Sigmoid colon (tissue), 7 donors: ENCODE data around the gene ABCA13. TPM values are rescaled to one million over a fixed set of nuclear protein-coding genes. Genes with fewer than 3 reads are reported as not detected.

ENCODE experiments used
- DNase-seq: peaks from one replicate; pipeline ENCODE4 v3.0.0-alpha.2; 2019
- H3K27ac ChIP-seq, 4 donors: fragments of 200-600 bp; sonication (generic); one replicate each; pipeline ENCODE4 v1.5.1; 2016 to 2019; ENCODE audit warnings: mild to moderate bottlenecking in 1 of 4
- H3K27me3 ChIP-seq, 3 donors: fragments of 200-600 bp; sonication (generic); one replicate each; pipeline ENCODE4 v1.5.1; 2019; ENCODE audit warnings: mild to moderate bottlenecking in 1 of 3
- H3K36me3 ChIP-seq, 4 donors: fragments of 200-600 bp; sonication (generic); one replicate each; pipeline ENCODE4 v1.5.1; 2016 to 2019
- H3K4me1 ChIP-seq, 4 donors: fragments of 200-600 bp; sonication (generic); one replicate each; pipeline ENCODE4 v1.5.1; 2017 to 2019
- H3K4me3 ChIP-seq, 4 donors: fragments of 200-600 bp; sonication (generic); one replicate each; pipeline ENCODE4 v1.5.1; 2017 to 2019; ENCODE audit warnings: mild to moderate bottlenecking in 2 of 4, moderate library complexity in 1 of 4
- H3K9me3 ChIP-seq, 4 donors: fragments of 200-600 bp in 3 of 4; sonication (generic) in 3 of 4; one replicate each; pipeline versions ENCODE4 v1.5.1 to v1.6.1; 2013 to 2019
- EP300 ChIP-seq, 4 donors: sonication (generic); formaldehyde crosslinking; IDR thresholded peaks; one replicate each; pipeline ENCODE4 v1.6.1; 2017; ENCODE audit warnings: antibody characterized with exemption in 4 of 4
- POLR2A ChIP-seq, 2 donors: fragments of 450-650 bp; IDR thresholded peaks; one replicate each; pipeline ENCODE4 v1.6.1; 2016; ENCODE audit warnings: antibody characterized with exemption in 2 of 2, mild to moderate bottlenecking in 2 of 2, moderate library complexity in 2 of 2
- POLR2AphosphoS5 ChIP-seq, 4 donors: sonication (generic); formaldehyde crosslinking; IDR thresholded peaks; one replicate each; pipeline ENCODE4 v1.6.1; 2017; ENCODE audit warnings: antibody characterized with exemption in 4 of 4
- whole genome bisulfite sequencing, 2 donors: extraction: QIAGEN DNeasy Blood & Tissue Kit; methylation state at CpG; one replicate each; pipeline ENCODE4 v1.1.7; 2013; 5-methylcytosine and 5-hydroxymethylcytosine counted together
- intact Hi-C: fragments of 100-400 bp; cut with DNase I; formaldehyde crosslinking; loops from one replicate; pipeline ENCODE4 v1.15.1; 2023
- polyA plus RNA-seq, 3 donors: library from polyadenylated mRNA; stranded (reverse); fragments of 200-250 nt; gene quantifications; one replicate each; pipeline ENCODE4 v1.2.3, GENCODE V29; 2013
- total RNA-seq, 4 donors: library from RNA; depleted of rRNA; stranded (reverse); fragments of >200 nt; gene quantifications; one replicate each; pipeline ENCODE4 v1.1.0, GENCODE V29; 2016
- TF ChIP-seq, protein P1 (sequence below), 4 experiments: fragments of 450-650 bp in 3 of 4; fragments of 200-600 bp in 1 of 4; IDR thresholded peaks; one replicate each; pipeline ENCODE4 v1.5.1; 2016 to 2019; ENCODE audit warnings: antibody characterized with exemption in 4 of 4, mild to moderate bottlenecking in 3 of 4, moderate library complexity in 2 of 4
- donor health status: healthy with polysubstance abuse.
- donor health status: Bipolar disorder and iron deficiency.
- donor health status: healthy.

ABCA13 gene
- total and polyA plus RNA-seq, 7 donors: under 0.01 to 0.71 (median 0.14) TPM; not detected in 2

GRCh38 chr7:48207155-48207675, 36.0 kb downstream of the ABCA13 start:
- 74 to 84% methylated on average over 1 of the region's 1 CpG for WGBS, 2 donors
- DNase-seq: no peak
- Histone ChIP-seq H3K9me3 (peaks cover 0 to 2% (median 0%) of the 10 kb centered on the region in 4 donors), H3K27me3 (no peaks in the 10 kb centered on the region), H3K4me1 (no peaks in the 10 kb centered on the region), H3K27ac (no peak overlapping the region), H3K4me3 (no peak overlapping the region), H3K36me3 (no peaks in the 10 kb centered on the region)
- TF ChIP-seq POLR2AphosphoS5 (IDR thresholded peaks at IDR 0.05) (no peak), POLR2A (IDR thresholded peaks at IDR 0.05) (no peak), EP300 (IDR thresholded peaks at IDR 0.05) (no peak)
- TF ChIP-seq, protein P1, sequence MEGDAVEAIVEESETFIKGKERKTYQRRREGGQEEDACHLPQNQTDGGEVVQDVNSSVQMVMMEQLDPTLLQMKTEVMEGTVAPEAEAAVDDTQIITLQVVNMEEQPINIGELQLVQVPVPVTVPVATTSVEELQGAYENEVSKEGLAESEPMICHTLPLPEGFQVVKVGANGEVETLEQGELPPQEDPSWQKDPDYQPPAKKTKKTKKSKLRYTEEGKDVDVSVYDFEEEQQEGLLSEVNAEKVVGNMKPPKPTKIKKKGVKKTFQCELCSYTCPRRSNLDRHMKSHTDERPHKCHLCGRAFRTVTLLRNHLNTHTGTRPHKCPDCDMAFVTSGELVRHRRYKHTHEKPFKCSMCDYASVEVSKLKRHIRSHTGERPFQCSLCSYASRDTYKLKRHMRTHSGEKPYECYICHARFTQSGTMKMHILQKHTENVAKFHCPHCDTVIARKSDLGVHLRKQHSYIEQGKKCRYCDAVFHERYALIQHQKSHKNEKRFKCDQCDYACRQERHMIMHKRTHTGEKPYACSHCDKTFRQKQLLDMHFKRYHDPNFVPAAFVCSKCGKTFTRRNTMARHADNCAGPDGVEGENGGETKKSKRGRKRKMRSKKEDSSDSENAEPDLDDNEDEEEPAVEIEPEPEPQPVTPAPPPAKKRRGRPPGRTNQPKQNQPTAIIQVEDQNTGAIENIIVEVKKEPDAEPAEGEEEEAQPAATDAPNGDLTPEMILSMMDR (IDR thresholded peaks at IDR 0.05): no peak
- intact Hi-C loops: no loop called here

GRCh38 chr7:48209004-48209600, 37.8 kb downstream of the ABCA13 start:
- H3K4me3 ChIP-seq: no peak overlapping the region
- intact Hi-C loops: no loop called here
- no peaks in the 10 kb centered on the region for H3K36me3 ChIP-seq
- TF ChIP-seq POLR2AphosphoS5 (IDR thresholded peaks at IDR 0.05) (no peak), EP300 (IDR thresholded peaks at IDR 0.05) (no peak), POLR2A (IDR thresholded peaks at IDR 0.05) (no peak)
- TF ChIP-seq, protein P1 (IDR thresholded peaks at IDR 0.05): no peak
- H3K4me1 ChIP-seq: no peaks in the 10 kb centered on the region
- 80 to 81% methylated on average over 1 of the region's 1 CpG for WGBS, 2 donors
- peaks cover 0 to 6% (median under 1%) of the 10 kb centered on the region in 4 donors for H3K9me3 ChIP-seq
- no peaks in the 10 kb centered on the region for H3K27me3 ChIP-seq
- no peak overlapping the region for H3K27ac ChIP-seq
- DNase-seq: no peak

DNA sequence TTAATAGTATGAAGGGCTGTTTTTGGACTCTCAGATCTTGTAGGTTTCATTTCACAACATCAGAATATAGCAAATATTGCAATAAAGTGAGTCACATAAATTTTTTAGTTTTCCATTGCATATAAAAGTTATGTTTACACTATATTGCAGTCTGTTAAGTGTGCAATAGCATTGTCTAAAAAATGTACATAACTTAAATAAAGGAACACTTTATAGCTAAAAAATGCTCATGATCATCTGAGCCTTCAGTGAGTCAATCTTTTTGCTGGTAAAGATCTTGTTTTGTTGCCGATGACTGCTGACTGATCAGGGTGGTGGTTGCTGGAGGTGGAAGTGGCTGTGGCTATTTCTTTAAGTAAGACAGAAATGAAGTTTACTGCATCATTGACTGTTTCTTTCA, 42.0 kb downstream of the ABCA13 start:
- TF ChIP-seq EP300 (IDR thresholded peaks at IDR 0.05) (no peak), POLR2AphosphoS5 (IDR thresholded peaks at IDR 0.05) (no peak), POLR2A (IDR thresholded peaks at IDR 0.05) (no peak)
- TF ChIP-seq, protein P1 (IDR thresholded peaks at IDR 0.05): no peak

GRCh38 chr7:48217266-48217665, 46.0 kb downstream of the ABCA13 start:
- H3K9me3 ChIP-seq: peaks cover 0 to 3% (median under 1%) of the 10 kb centered on the region in 4 donors
- H3K36me3 ChIP-seq: no peaks in the 10 kb centered on the region
- no peaks in the 10 kb centered on the region for H3K4me1 ChIP-seq
- WGBS, 2 donors: 95 to 97% methylated on average over 1 of the region's 1 CpG
- no peak overlapping the region for H3K27ac ChIP-seq
- intact Hi-C loops: no loop called here
- no peak overlapping the region for H3K4me3 ChIP-seq
- no peaks in the 10 kb centered on the region for H3K27me3 ChIP-seq
- TF ChIP-seq EP300 (IDR thresholded peaks at IDR 0.05): no peak
- TF ChIP-seq, protein P1 (IDR thresholded peaks at IDR 0.05): no peak
- TF ChIP-seq POLR2AphosphoS5 (IDR thresholded peaks at IDR 0.05): no peak
- no peak for TF ChIP-seq POLR2A (IDR thresholded peaks at IDR 0.05)
- no peak for DNase-seq

More for the DNA sequence above, 42.0 kb downstream of the ABCA13 start:
- Histone ChIP-seq H3K36me3 (no peaks in the 10 kb centered on the region), H3K27me3 (no peaks in the 10 kb centered on the region), H3K9me3 (peaks cover 0 to 6% (median under 1%) of the 10 kb centered on the region in 4 donors), H3K4me3 (no peak overlapping the region), H3K4me1 (no peaks in the 10 kb centered on the region), H3K27ac (no peak overlapping the region)
- intact Hi-C loops: no loop called here
- WGBS, 2 donors: 83 to 89% methylated on average over 1 of the region's 1 CpG
- no peak for DNase-seq
